HL-60 (cell line): Measurements from ENCODE around the gene PSMB10.

Source experiments
- CTCF ChIP-seq: IDR thresholded peaks from one replicate; pipeline ENCODE4 v1.5.1; 2011; ENCODE audit warnings: low read length, control low read depth, inconsistent platforms; ENCODE audit not compliant: insufficient read depth
- POLR2AphosphoS5 ChIP-seq: IDR thresholded peaks from 2 replicates; pipeline ENCODE4 v1.6.1; 2012; ENCODE audit warnings: low read depth
- REST ChIP-seq: IDR thresholded peaks from 2 replicates; pipeline ENCODE4 v1.6.1; 2012; ENCODE audit warnings: low read depth; ENCODE audit not compliant: insufficient replicate concordance

GRCh38 chr16:67964477-67965131, 28.0 kb upstream of the PSMB10 start:
- TF ChIP-seq CTCF (no peak), POLR2AphosphoS5 (no peak), REST (no peak)
